ENCODE results near the gene RIMKLA.

Gene RIMKLA

DNA sequence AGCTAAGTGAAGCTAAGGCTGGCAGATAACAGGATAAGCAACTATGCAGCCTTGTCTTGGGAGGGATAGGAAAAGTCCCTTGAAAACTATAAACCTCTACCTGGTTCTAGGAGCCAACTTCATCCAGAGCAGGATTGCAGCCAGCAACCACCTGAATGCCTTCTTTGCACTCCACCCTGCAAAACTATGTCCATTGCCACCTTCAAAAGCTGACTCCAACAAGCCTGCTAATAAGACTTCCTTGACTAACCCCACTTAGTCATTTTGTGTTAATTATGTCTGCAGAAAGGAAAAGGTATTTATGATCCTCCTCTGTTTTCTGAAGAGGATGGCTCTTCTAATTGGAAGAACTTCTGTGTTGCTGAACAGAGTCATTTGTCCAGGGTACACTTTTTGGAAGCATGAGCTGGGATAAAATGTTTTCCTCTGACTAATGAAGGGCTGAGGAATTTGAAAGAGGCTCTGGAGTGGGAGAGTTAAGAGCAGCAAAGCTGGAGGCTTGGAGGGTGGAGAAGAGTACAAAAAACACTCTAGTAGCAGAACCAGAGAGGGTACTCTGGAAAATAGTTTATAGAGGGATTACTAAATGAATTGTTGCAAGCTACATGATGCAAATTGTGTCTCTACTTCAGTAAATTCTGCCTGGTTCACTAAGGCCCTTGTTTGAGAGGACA lies 9.6 kb upstream of the RIMKLA start:
- DNase-seq (ENCODE audit: low read depth in 3 of 3) = no peak

DNA sequence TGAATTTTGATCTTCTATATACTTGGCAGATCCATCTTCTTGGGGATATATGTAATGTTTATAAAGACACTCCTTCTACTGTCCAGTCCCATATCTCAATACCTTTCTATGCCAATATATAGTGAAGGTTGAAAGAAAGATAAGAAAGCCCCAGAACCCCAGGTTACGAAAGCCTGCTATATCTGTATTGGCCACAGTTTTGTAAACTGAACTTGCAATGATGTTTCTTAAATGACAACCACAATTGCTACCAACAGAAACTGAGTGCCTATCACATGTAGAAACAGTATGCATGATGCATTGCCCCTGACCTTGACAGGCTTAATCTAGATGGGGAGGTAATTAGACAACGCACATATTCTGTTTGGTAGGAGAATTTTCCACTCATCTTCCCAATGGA lies 7.8 kb upstream of the RIMKLA start:
- DNase-seq (ENCODE audit: low read depth in 3 of 3) = no peak

DNA sequence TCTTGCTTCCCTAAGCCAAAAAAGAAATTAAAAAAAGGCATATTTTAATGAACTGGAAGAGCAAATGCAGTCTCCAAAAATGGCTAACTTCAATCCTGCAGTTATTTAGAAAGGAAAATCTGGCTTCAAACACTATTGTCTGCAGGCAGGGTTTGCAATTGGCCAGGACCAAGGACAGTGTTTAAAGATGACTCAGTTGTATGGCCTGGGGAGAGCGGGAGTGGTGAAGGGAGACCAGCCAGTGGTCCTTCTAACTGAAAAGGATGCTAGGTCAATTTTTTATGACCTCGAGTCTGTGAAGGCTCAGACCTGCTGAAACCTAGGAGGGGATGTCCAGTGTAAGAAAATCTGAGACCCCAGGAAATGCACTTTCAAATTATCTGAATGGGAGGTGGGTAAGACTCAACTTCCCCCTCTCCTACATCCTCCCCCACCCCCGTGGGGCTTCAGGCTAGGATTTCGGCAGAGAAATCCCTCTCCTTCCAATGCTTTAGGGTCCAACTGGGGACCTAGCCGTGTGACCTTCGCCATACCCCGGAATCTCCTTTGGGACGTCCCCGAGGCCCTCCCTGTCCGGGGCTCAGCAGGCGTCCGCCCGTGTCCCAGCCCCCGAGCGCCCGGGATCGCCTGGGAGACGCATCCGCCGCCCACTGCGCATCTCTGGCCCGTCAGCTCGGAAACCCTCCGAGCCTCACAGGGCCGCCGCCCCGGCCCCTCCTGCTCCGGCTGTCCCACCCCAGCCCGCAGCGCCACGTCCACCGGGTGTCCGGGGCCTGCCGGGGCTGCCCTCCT lies 602 bp upstream of the RIMKLA start:
- no peak for DNase-seq (ENCODE audit: low read depth in 3 of 3)

DNA sequence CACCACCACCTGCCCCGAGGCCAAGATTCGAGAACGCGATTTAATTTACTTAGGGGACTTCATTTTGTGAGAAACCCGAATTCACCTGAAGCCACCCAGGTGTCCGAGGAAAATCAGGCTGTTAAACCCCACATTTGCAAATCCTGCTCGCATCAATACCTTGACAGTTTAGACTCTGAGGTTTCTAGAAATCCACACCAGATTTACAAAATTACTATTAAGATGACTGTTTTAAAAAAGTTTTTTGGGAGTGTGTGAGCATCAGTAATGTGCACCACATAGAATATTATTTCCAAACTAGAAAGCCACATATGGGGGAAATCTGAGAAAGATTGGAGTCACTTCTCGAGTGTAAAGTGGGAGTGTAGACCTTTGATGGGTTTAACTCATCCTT lies 685 bp downstream of the RIMKLA start:
- no peak for DNase-seq (ENCODE audit: low read depth in 3 of 3)

DNA sequence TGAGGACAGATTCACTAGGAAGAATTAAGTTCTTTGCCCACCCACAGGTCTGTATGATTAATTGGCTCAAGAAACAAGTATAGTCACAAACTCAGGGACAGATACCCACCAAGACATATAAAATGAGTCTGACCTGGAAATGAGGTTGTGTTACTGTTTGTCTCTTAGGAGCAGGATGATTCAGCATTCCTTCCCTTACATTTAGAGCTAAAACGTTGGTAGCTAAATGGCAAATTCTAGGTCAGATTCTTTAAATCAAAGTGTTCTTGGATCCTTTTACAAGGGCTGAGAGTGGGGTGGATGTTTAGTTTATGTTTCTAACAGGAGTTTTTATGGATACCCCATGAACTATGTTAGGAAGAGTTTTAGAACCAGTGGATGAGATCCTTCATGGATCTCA lies 4.7 kb downstream of the RIMKLA start:
- DNase-seq (ENCODE audit: low read depth in 3 of 3) = no peak

DNA sequence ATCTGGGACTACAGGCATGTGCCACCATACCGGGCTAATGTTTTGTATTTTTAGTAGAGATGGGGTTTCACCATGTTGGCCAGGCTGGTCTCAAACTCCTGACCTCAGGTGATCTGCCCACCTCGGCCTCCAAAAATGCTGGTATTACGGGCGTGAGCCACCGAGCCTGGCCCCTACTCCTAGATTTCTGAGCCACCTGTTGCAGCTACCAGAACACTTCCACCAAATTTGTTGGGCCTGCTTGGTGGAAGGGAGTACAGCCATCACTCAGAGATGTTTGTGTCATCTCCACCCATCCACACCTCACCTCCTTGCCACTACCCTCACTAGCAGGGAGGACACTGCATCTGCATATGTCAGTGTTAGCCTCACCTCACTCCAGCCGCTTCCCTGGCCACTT lies 5.5 kb downstream of the RIMKLA start:
- DNase-seq (ENCODE audit: low read depth in 3 of 3) = no peak

DNA sequence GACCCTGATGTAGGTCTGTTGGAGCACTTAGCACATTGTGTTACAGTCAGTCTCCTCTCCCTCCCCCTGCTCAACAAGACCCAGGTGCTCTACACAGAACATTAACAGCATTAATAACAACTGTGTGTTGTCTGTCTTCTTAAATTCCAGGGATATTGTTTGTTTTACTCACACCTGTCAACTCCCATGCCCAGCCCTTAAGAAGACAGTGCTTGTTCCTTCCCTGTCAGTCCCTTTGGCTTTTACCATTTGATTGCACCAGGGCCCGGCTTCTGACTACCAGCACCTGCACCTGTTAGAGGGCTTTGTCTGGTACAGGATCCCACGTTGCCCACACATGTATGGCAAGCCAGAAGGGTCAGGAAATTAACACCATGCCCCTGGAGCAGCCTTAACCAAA lies 11.7 kb downstream of the RIMKLA start:
- DNase-seq (ENCODE audit: low read depth in 3 of 3) = no peak

DNA sequence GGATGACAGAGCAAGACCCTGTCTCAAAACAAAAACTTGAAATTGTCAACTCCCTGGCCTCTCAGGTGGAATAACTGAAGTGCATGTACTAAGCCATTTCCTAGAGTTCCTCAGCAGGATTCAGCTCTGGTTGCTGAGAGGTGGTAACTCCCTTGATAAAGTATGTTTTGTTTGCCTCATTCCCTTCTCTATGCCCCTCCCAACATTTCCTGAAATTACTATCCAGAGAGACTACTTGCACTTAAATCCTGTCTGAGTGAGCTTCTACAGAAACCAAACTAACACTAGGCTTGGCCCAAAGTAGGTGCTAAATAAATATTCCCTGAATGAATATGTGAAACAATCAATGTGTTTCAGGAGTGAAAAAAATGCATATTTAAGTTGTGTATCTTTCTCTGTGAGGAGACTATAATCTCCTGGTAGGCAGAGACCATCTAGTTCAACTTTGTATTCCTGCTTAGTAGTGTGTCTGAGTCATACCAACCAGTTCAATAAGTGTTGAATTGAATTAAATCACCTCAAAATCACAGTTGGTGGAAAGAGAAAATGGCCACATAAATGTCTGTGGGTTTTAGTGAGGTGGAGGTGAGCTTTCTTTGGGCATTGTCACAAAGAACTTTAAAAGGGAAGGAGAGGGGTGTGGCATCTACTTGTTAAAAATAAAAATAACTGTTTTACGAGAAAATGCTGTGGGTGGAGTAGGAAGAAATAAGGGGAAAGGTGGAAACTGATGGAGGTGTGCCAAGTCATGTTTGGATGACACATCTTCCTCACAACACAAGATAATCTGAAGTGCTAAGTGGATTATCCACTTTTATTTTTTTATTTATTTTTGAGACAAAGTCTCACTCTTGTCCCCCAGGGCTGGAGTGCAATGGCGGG lies 12.6 kb downstream of the RIMKLA start:
- DNase-seq (ENCODE audit: low read depth in 3 of 3) = no peak

DNA sequence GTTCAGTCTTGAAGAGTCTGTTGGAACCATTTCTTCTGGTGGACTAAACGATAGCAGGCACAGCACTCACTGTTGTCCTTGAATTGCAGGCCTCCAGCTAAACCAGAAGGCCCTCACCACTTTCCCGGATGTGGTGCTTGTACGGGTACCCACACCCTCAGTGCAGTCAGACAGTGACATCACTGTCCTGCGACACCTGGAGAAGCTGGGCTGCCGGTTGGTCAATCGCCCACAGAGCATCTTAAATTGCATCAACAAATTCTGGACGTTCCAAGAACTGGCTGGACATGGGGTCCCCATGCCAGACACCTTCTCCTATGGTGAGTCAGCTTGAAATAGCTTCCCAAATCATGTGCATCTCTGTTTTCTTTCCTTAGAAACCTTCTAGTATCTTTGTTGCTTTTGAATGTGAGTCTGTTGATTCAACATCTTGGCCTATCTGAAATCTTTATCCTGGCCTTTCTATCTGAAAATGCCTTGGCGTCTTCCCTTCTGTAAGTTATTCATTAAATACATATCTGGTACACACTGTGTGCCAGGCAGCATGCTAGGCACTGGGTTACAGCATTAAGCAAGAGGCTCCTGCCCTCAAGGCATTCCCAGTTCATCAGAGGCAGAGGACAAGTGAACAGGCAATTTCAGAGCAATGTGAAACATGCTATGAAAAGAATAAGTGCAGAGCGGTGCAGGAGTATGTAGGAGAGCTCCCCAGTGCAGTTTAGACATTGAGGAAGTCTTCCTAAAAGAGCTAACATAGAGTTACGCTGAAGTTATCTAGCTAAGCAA lies 18.9 kb downstream of the RIMKLA start:
- DNase-seq (ENCODE audit: low read depth in 3 of 3) = no peak

DNA sequence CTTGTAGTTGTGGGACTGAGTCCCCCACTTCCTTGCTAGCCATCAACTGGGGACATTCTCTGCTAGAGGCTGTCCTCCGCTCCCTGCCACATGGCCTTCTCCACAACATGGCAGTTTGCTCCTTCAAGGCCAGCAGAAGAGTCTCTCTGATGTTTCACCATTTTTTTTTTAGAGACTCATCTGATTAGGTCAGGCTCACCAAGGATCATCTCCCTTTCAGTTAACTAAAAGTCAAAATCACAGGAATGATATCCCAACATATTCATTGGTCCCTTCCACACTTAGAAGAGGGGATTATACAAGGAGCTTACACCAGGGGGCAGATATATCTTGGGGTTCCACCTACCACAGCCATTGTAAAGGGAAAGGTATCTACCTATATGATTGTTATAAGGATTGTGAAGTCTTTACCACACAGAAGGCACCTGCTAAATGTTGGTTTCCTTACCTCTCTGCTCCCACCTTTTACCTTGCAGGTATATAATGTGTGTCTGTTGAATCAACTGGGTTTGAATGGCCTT lies 23.3 kb downstream of the RIMKLA start:
- DNase-seq (ENCODE audit: low read depth in 3 of 3) = no peak

DNA sequence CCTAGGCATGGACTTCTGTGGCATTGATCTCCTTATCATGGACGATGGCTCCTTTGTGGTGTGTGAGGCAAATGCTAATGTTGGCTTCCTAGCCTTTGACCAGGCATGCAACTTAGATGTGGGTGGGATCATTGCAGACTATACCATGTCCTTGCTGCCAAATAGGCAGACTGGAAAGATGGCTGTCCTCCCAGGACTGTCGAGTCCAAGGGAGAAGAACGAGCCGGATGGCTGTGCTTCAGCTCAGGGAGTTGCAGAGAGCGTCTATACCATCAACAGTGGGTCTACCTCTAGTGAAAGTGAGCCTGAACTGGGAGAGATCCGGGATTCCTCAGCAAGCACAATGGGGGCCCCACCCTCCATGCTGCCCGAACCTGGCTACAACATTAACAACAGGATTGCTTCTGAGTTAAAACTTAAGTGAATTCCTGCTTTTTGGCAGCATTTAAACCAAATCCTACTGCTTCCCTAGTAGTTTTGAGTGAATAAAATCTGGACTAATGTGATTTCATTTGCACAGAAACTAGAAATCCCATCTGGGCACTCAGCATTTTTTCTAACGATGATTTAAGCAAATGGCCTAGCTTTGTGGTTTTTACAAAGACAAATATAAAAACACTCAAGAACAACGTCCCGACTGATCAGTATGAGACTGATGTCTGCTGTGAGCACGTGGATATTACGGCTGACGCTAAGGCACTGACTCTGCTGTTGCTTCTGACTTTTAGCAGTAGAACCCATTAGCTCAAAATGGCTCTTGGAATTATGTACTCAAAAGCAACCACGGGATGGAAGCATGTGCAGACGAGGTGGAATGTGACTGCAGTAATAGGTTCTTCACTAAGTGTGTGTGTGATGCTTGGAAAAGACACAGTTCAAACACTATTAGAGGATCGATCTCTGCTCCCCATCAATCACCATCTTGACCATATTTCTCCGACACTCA lies 34.2 kb downstream of the RIMKLA start:
- DNase-seq (ENCODE audit: low read depth in 3 of 3) = no peak

DNA sequence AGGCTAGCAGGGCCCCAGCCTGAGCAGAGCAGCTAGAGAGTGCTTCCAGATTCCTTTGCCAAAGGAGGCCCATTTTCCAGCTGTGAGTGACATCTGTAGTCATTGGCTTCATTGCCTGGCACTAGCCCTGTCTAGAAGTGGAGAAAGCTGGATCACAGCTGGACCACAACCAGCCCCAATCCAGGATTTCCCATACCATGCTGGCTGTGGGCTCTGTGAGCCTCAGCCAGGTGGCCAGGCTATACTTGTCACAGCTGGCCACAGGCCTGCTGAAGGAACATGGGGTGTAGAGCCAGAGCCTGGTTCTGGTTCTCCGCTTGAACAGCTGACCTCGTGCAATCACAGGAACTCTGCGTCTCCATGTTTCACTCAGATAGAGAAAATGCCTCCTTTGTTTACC lies 36.6 kb downstream of the RIMKLA start:
- no peak for DNase-seq (ENCODE audit: low read depth in 3 of 3)

DNA sequence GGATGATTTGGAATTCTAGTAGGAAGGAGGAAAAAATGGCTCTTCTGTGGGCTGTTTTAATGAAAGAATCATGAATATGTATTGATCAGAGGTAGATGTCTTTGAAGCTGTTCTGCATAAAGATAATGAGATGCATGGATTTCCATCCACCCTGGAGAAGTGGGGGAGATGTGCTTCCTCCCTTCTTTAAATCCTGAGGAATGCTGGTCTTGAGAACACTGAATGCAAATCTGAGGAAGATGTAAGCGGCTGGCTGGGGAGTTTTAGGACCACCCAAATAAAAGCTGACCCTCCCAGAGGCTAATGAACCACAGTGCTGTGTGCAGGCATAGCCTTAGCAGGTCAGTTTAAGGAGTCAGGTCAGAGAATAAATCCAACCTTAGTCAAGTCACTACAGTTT lies 37.9 kb downstream of the RIMKLA start:
- no peak for DNase-seq (ENCODE audit: low read depth in 3 of 3)

DNA sequence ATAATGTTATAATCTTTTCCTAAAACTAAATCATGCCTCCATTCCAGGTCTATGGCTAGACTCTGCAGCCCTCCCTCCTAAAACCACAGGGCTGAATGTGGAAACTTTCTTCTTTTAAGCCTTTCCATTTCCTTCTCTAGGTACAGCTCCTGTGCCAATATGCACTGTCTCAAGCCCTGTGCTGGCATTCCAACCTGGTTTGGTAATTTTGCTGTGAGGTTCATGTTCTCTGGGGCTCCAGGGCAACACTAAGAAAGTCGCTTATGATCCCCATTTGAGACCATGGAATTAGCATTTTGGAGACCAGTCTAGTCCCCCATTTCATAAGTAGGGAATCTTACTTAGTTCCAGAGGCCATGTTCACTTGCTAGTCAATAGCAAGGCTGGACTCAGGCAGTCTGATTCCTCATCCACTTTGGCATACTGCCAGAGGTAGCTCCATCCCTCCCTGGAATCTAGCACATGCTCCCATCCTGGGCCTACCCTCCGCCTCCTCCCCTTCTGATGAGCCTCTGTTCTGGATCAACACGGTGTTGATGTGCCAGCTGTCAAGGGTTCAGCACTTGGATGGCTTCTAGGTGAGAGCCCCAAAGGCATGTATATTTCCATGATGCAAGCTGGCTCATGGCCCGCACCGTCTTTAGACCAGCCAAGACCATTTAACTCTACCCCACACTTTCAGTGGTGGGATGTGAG lies 38.7 kb downstream of the RIMKLA start:
- no peak for DNase-seq (ENCODE audit: low read depth in 3 of 3)

DNA sequence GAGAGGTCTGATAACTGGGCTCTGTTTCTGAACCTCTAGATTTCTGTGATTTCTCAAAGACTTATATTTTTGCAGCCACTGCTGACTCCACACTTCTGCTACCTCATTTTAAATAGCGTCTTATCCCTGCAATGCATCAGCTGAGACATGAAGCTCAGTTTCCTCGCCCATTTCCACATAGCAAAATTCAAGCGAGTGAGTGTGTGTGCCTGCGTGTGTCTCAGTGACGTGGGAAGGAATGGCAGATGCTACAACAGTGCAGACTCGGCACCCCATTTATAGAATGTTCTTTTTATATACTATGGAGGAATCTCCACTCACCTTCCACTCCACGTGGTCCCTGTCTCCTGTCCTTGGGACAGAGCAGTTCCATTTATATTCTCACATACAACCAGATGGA lies 39.5 kb downstream of the RIMKLA start:
- no peak for DNase-seq (ENCODE audit: low read depth in 3 of 3)

DNA sequence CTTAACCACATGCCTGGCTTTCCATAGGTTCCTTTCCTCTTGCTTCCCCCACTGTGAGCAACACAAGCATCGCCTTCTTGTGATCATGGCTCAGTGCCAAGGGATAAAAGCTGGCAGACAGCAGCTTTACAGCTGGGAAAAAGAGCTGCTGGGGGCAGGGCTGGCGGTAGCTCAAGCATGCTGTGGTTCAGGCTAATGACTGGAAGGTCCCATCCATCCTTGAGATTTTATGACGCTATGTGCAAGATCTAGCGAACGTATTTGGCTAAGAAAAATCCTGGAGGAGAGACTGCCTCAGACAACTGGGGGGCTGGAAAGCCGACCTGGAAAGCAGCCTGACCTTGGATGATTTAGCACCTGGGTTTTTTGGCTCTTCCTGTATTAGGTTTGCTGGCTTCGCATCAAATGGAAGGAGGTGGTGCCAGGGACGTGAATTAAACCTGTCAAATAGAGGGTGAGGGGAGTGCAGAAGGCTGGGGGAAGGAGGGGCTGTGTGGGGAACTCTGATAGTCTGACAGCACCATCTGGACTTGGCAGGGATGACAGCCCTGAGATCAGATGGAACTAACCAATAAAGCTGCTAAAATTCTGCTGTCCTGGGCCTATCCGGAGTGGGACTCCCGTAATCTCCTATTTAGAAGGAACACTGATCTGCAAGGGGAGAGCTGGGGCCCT lies 40.5 kb downstream of the RIMKLA start:
- no peak for DNase-seq (ENCODE audit: low read depth in 3 of 3)

DNA sequence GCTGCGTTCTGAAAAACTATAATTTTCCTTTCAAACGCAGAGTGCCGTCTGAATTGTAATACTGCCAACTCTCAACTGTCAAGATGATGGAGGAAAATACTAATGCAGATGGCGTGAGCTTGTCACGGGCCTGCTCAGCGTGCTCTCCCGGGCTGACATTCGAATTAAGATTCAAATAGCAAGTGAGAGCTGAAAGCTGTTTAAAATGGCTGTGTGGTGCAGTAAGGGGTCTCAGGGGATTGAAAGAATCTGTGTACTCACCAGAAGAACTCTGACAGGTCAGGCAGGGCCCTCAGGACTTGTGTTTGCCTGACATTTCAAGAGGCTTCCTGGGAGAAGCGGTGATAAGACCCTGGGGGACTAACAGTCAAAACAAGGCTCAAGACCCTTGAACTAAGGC lies 42.1 kb downstream of the RIMKLA start:
- DNase-seq (ENCODE audit: low read depth in 3 of 3) = no peak

DNA sequence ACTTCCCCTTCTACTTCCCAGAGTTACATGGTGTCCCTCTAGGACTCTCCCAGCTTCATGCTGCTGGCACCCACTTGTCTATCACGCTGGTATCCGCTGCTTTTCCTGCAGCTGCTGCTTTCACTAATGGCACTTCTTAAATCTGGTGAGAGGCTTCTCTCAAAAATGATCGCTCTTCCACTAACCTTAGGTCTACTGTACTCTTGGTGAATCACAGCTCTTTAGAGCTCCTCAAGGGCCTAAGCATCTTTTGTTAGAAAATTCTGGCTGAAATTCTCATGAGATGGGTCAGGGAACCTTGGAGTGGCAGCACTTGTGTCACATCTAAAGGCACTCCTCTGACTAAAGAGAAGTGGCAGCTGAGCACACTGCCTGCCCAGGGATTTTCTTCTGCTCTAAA lies 43.1 kb downstream of the RIMKLA start:
- DNase-seq (ENCODE audit: low read depth in 3 of 3) = no peak

DNA sequence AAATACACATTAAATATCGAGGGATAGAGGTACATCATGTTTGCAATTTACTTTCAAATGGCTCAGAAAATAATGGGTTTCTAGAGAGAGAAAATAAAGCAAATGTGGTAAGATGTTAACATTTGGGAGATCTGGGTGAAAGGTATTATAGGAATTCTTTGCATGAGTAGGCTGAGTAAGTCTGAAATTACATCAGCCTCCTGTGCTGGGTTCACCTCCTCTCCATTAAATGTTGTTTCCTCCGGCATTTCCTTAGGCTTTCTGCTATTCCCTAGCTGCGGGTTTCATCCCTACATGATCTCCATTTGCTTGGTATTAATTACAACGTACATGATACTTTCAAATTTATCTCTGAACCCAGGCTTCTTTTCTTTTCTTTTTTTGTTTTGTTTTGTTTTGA lies 43.6 kb downstream of the RIMKLA start:
- no peak for DNase-seq (ENCODE audit: low read depth in 3 of 3)

All from stimulated activated CD4-positive, alpha-beta T cell treated with anti-CD3 and anti-CD28 coated beads, TNF-alpha, amount 100 ng/mL, for 24 hours (primary cell).